ENCODE results near the gene ZFP92. TPM values are rescaled to one million over a fixed set of nuclear protein-coding genes. Genes with fewer than 3 reads are reported as not detected.

The ZFP92 gene
- total RNA-seq, 4 donors from 2014 or later: 1.4 to 7.6 (median 4.2) TPM

DNA sequence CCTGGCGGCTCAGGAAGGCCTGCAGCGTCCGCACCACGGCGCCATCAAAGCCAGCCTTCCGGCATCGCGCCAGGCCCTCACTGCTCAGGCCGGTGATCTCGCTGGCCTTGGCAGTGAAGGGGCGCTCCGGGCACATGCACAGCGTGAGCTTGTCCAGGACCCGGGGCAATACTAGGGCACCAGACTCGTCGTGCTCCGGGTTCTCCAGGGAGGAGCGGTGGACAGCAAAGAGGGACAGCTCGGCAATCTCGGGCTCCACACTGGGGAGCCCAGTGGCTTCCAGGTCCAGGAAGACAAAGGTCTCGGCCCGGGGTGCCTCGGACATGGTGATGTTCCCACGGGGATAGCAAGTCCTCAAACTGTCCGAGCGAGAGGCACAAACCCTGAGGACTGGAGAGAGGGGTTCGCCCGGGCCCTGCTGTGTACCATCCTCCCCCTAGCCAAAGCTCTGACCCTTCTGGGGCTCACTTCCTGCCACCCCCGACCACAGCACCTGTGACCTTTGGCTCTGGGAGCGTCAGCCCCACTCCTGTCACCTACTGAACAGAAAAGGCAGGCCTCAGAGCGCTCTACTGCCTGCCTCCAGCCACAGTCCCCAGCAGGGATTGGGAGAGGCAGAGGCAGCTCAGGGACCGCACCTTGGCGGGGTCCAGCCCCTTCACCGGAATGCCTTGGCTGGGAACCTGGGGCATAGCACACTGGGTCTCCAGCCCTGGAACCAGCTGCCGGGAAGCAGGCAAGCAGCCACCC, 34.0 kb downstream of the ZFP92 start:
- TF ChIP-seq, protein P1, sequence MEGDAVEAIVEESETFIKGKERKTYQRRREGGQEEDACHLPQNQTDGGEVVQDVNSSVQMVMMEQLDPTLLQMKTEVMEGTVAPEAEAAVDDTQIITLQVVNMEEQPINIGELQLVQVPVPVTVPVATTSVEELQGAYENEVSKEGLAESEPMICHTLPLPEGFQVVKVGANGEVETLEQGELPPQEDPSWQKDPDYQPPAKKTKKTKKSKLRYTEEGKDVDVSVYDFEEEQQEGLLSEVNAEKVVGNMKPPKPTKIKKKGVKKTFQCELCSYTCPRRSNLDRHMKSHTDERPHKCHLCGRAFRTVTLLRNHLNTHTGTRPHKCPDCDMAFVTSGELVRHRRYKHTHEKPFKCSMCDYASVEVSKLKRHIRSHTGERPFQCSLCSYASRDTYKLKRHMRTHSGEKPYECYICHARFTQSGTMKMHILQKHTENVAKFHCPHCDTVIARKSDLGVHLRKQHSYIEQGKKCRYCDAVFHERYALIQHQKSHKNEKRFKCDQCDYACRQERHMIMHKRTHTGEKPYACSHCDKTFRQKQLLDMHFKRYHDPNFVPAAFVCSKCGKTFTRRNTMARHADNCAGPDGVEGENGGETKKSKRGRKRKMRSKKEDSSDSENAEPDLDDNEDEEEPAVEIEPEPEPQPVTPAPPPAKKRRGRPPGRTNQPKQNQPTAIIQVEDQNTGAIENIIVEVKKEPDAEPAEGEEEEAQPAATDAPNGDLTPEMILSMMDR (IDR thresholded peaks at IDR 0.05): no peak
- ATAC-seq (ENCODE audit: low FRiP score) (no peak), DNase-seq (ENCODE audit: low spot score) (no peak)

DNA sequence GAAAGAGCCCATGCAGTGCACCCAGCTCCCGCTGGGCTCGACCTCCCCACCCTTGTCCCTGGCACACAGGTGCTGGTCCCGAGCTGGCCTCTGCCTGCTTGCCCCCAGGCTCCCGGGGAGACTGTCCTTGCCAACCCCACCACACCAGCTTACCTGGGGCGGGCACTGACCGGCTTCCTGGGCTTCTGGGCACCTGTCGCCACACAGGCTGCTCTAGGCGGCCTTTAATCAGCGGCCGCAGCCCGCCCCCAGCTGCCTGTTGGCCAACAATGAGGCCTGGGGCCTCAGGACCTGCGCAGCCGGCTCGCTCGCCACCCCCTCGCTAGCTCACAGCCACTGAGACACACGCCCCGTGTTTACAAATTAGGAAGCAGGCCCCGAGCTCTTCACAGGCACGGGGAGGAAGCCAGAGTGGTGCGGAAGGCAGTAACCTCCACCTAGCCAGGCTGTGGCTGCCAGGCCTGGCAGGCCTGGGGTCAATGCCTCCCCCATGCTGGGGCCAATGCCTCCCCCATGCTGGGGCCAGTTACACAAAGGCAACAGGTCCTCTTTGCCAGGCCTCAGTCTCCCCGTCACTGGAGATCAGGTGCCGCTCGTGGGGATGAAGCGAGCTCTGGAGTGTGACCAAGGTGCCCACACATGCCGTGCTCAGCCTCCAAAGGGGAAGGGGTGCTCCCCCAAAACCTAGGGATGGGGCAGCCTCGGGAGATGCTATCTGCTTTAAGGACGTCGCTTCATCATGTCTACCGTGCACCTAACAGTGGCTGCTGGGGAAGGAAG, 34.8 kb downstream of the ZFP92 start, which contains the start of gene TREX2:
TSS of gene TREX2 (minus strand) at position 201 of the 780 bp plus-strand sequence. CDS start 626 bp downstream, outside the sequence.
- ATAC-seq (ENCODE audit: low FRiP score) (no peak), DNase-seq (ENCODE audit: low spot score) (no peak)
- TF ChIP-seq, protein P1 (IDR thresholded peaks at IDR 0.05): no peak

DNA sequence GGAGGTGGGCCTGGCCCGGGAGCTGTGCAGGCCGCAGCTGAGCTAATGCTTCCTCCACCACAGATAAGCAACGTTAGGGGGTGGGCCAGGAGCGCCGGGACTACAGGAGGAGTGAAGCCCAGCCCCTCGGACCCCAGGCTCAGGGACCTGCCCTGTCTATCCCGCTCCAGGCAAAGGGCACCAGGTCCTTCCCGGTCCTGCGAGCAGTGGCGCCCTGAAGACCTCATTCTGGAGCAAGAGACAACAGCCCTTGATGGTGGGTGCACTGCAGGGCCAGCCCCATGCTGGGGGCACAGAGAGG, 35.3 kb downstream of the ZFP92 start:
- ATAC-seq (ENCODE audit: low FRiP score) (no peak), DNase-seq (ENCODE audit: low spot score) (no peak)
- TF ChIP-seq, protein P1 (IDR thresholded peaks at IDR 0.05): no peak

DNA sequence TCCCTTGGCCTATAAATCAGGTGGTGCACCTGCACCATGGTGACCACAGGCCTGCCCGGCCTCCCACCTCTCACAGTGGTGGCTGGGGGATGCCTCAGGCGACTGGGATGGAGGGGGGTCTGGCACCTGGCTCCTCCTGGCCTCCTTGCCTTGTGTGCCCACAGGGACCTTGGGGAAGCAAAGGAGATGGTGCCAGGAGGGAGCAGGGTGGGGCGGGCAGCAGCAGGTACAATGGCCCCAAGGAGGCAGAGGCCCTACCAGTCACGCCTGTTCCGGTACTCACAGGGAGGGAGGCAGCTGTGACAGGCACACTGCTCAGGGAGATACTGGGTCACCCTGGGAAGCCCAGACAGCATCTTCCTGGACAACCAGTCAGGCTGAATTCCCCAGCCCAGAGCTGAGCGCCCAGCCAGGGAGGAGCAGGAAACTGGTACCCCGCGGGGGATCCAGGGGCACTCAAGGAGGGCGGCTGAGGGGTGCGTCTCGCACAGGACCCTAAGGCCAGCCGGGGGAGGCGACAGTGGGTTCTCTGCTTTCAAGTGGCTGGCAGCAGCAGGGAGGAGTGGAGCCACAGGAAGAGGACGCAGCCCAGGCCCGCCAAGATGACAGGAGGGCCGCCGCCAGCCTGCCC, 35.8 kb downstream of the ZFP92 start:
- ATAC-seq (ENCODE audit: low FRiP score) (no peak), DNase-seq (ENCODE audit: low spot score) (no peak)
- TF ChIP-seq, protein P1 (IDR thresholded peaks at IDR 0.05): no peak

DNA sequence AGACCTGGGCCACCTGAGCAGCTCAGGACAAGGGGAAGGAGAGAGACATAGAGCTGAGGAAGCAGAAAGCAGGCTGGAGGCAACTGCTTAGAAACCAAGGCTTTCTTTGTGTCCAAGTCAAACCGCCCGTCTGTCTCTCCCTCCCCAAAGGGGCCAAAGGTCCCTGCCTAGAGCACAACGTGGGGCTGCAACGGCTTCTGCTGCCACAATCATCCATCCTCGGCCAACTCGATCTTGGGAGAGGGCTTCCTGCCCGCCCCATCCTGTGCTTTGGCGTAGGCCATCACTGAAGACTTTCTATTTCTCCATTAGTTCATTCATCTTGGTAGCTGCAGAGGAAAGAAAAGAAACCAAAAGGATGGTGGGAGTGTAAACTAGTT, 36.3 kb downstream of the ZFP92 start:
- no peak for ATAC-seq (ENCODE audit: low FRiP score)
- TF ChIP-seq, protein P1 (IDR thresholded peaks at IDR 0.05): no peak
- DNase-seq (ENCODE audit: low spot score): no peak

DNA sequence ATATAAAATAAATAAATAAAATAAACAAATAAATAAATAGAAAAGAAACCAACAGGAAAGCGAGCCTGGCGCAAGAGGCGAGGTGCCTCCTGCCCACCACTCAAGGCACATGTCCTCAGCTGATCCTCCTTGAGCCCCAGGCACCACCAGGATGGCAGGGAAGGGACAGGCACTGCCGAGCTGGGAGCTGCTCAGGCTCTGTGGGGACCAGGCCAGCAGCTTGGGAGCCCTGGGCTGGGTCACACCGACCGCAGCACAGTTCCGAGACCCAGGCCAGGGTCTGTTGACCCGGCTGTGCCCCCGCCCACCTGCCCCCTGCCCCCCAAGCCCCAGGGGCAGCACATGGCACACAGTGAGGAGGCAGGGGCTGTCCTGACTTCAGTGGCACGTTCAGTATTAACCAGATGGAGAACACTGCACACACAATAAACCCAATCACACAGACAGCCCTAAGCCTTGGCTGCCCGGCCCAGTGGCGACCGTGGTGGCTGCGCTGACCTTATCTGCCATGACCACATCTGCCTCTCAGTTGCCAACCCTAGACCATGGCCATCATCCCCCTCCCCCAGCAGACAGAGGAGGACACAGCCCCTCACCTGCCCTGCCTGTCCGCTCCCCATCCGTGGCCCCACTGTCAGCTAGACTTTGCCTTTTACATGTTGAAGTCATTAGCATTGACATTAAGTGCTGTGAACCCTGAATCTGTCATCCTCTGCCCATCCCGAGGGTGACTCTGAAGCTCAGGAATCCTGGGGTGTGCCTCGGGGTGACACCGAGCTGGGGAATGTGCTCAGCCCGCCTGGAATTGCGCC, 37.5 kb downstream of the ZFP92 start:
- ATAC-seq (ENCODE audit: low FRiP score): no peak
- DNase-seq (ENCODE audit: low spot score): no peak
- TF ChIP-seq, protein P1 (IDR thresholded peaks at IDR 0.05): no peak
